OCI-LY1 (cell line): Measurements from ENCODE around the gene PEX10.

Experiments
- H2AFZ ChIP-seq: fragments of 200-600 bp; sonication (generic), shearing (Covaris generic); 2 replicates; pipeline ENCODE4 v1.6.0; 2014; ENCODE audit warnings: antibody characterized with exemption, mild to moderate bottlenecking, low read length
- H3F3A ChIP-seq: fragments of 200-600 bp; sonication (generic), shearing (Covaris generic); 2 replicates; pipeline ENCODE4 v1.6.0; 2014; ENCODE audit warnings: mild to moderate bottlenecking, antibody characterized with exemption, low read length, moderate library complexity; ENCODE audit not compliant: insufficient read depth
- H3K27ac ChIP-seq: fragments of 200-600 bp; sonication (generic); 2 replicates; pipeline ENCODE4 v1.5.1; 2014; ENCODE audit warnings: low read length, mixed run types, mild to moderate bottlenecking, low read depth; ENCODE audit not compliant: poor library complexity, severe bottlenecking
- H3K27me3 ChIP-seq: fragments of 200-600 bp; sonication (generic); 2 replicates; pipeline ENCODE4 v1.6.0; 2014; ENCODE audit warnings: antibody characterized with exemption, mild to moderate bottlenecking, low read length, moderate library complexity; ENCODE audit not compliant: insufficient read depth
- H3K36me3 ChIP-seq: fragments of 200-600 bp; sonication (generic); 2 replicates; pipeline ENCODE4 v1.6.1; 2014; ENCODE audit warnings: mild to moderate bottlenecking, antibody characterized with exemption, low read length, moderate library complexity, mixed read lengths; ENCODE audit not compliant: insufficient read depth
- H3K4me1 ChIP-seq: fragments of 200-600 bp; sonication (generic); 2 replicates; pipeline ENCODE4 v1.5.1; 2014; ENCODE audit warnings: mild to moderate bottlenecking, low read length, moderate library complexity; ENCODE audit not compliant: insufficient read depth, severe bottlenecking
- H3K4me2 ChIP-seq: fragments of 200-600 bp; sonication (generic), shearing (Covaris generic); 2 replicates; pipeline ENCODE4 v1.6.1; 2014; ENCODE audit warnings: low read length
- H3K4me3 ChIP-seq: fragments of 200-600 bp; sonication (generic); 2 replicates; pipeline ENCODE4 v1.5.1; 2014; ENCODE audit warnings: low read length, low read depth, mild to moderate bottlenecking, mixed read lengths; ENCODE audit not compliant: poor library complexity, severe bottlenecking
- H3K79me2 ChIP-seq: fragments of 200-600 bp; shearing (Covaris generic); 2 replicates; pipeline ENCODE4 v1.6.1; 2016; ENCODE audit warnings: mixed run types, low read length, mixed read lengths; ENCODE audit not compliant: insufficient read depth
- H3K9ac ChIP-seq: fragments of 200-600 bp; sonication (generic), shearing (Covaris generic); 2 replicates; pipeline ENCODE4 v1.6.1; 2014; ENCODE audit warnings: mild to moderate bottlenecking, low read length, mixed read lengths
- H3K9me2 ChIP-seq: fragments of 200-600 bp; sonication (generic), shearing (Covaris generic); 2 replicates; pipeline ENCODE4 v1.6.1; 2014; ENCODE audit warnings: low read depth, mild to moderate bottlenecking, low read length, mixed read lengths
- H3K9me3 ChIP-seq: fragments of 200-600 bp; shearing (Covaris generic); 2 replicates; pipeline ENCODE4 v1.6.1; 2014; ENCODE audit warnings: low read length, mixed read lengths
- H4K20me1 ChIP-seq: fragments of 200-600 bp; sonication (generic), shearing (Covaris generic); 2 replicates; pipeline ENCODE4 v1.6.0; 2016; ENCODE audit warnings: mild to moderate bottlenecking, low read length; ENCODE audit not compliant: insufficient read depth
- CTCF ChIP-seq: fragments of 200-600 bp; sonication (generic), shearing (Covaris generic); IDR thresholded peaks from 2 replicates; pipeline ENCODE4 v1.5.1; 2017; ENCODE audit warnings: mild to moderate bottlenecking, antibody characterized with exemption, low read length, moderate library complexity, mixed read lengths
- EZH2 ChIP-seq: fragments of 200-600 bp; sonication (generic), shearing (Covaris generic); IDR thresholded peaks from 2 replicates; pipeline ENCODE4 v1.8.0; 2017; ENCODE audit warnings: borderline replicate concordance, mixed run types, mild to moderate bottlenecking, antibody characterized with exemption, low read length, moderate library complexity, mixed read lengths

Gene PEX10

GRCh38 chr1:2435746-2436355, 23.5 kb upstream of the PEX10 start:
- H3K9me3 ChIP-seq, result no peaks in the 10 kb centered on the region
- H3K4me3 ChIP-seq, result no peak overlapping the region
- no peak overlapping the region for H2AFZ ChIP-seq
- H3K9me2 ChIP-seq, result no peaks in the 10 kb centered on the region
- H3K9ac ChIP-seq, result no peak overlapping the region
- no peak overlapping the region for H3K4me2 ChIP-seq
- no peaks in the 10 kb centered on the region for H4K20me1 ChIP-seq
- no peaks in the 10 kb centered on the region for H3K79me2 ChIP-seq
- no peak for TF ChIP-seq EZH2
- TF ChIP-seq CTCF, result no peak
- H3K4me1 ChIP-seq, result no peaks in the 10 kb centered on the region
- H3K36me3 ChIP-seq, result no peaks in the 10 kb centered on the region
- no peak overlapping the region for H3K27ac ChIP-seq
- H3F3A ChIP-seq, result no peaks in the 10 kb centered on the region
- peaks cover 4% of the 10 kb centered on the region; the same call in 1 of the 2 replicates for H3K27me3 ChIP-seq

DNA sequence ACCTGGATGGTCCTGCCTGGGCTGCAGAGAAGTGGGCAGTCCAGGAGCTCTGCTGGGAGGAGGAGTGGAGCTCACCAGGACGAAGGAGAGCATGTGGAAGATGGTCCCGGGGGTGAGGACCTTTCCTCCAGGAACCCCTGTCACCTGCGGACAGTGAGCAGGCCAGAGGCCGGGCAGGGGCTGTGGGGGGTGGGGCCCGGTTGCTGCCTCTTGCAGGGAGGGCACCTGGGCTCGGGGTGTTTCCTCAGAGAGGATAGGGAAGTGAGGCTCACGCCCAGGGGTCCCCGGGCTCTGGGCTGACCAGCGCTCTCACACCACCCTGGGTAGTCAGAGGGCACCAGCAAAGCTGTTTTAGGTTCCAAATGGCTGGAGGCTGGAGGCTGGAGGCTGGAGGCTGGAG, 22.7 kb upstream of the PEX10 start:
- Histone ChIP-seq H3K27ac (no peak overlapping the region), H3K36me3 (no peaks in the 10 kb centered on the region)

GRCh38 chr1:2433936-2434655, 21.7 kb upstream of the PEX10 start:
- Histone ChIP-seq H3F3A (no peaks in the 10 kb centered on the region), H3K9me2 (no peaks in the 10 kb centered on the region), H4K20me1 (no peaks in the 10 kb centered on the region), H3K4me3 (no peak overlapping the region), H3K4me1 (no peaks in the 10 kb centered on the region), H3K9ac (no peak overlapping the region), H3K27me3 (peaks cover 14% of the 10 kb centered on the region; the same call in 1 of the 2 replicates), H3K4me2 (no peak overlapping the region), H3K9me3 (peaks cover 5% of the 10 kb centered on the region; the same call in 1 of the 2 replicates), H3K79me2 (no peaks in the 10 kb centered on the region), H3K36me3 (no peaks in the 10 kb centered on the region; the same call in 1 of the 2 replicates), H2AFZ (no peak overlapping the region), H3K27ac (no peak overlapping the region)
- TF ChIP-seq EZH2, result no peak
- TF ChIP-seq CTCF, result no peak

More for the DNA sequence above, 22.7 kb upstream of the PEX10 start:
- Histone ChIP-seq H2AFZ (no peak overlapping the region), H3K4me2 (no peak overlapping the region), H3K79me2 (no peaks in the 10 kb centered on the region), H3K9ac (no peak overlapping the region), H3K9me2 (no peaks in the 10 kb centered on the region), H3K4me3 (no peak overlapping the region), H3K4me1 (no peaks in the 10 kb centered on the region), H3K9me3 (no peaks in the 10 kb centered on the region), H3F3A (no peaks in the 10 kb centered on the region), H4K20me1 (no peaks in the 10 kb centered on the region), H3K27me3 (peaks cover 10% of the 10 kb centered on the region; the same call in 1 of the 2 replicates)
- TF ChIP-seq CTCF, result no peak
- TF ChIP-seq EZH2, result no peak
